HT1080 (cell line): ENCODE data around the gene DROSHA. TPM values are rescaled to one million over a fixed set of nuclear protein-coding genes. Genes with fewer than 3 reads are reported as not detected.
A peak's percentile ranks its signal among the peaks of the same experiment; 100 is the strongest.

Source experiments
- DNase-seq: peaks from one replicate; pipeline ENCODE4 v3.0.0-alpha.2; 2015; ENCODE audit warnings: low read depth
- total RNA-seq: library from RNA; depleted of rRNA; stranded (reverse); fragments of >200 nt; shearing (Covaris generic); gene quantifications from 2 replicates; pipeline ENCODE4 v1.2.3, GENCODE V29; 2014

DROSHA gene
- total RNA-seq, 1 experiment from 2014 or later: 88.3 TPM

DNA sequence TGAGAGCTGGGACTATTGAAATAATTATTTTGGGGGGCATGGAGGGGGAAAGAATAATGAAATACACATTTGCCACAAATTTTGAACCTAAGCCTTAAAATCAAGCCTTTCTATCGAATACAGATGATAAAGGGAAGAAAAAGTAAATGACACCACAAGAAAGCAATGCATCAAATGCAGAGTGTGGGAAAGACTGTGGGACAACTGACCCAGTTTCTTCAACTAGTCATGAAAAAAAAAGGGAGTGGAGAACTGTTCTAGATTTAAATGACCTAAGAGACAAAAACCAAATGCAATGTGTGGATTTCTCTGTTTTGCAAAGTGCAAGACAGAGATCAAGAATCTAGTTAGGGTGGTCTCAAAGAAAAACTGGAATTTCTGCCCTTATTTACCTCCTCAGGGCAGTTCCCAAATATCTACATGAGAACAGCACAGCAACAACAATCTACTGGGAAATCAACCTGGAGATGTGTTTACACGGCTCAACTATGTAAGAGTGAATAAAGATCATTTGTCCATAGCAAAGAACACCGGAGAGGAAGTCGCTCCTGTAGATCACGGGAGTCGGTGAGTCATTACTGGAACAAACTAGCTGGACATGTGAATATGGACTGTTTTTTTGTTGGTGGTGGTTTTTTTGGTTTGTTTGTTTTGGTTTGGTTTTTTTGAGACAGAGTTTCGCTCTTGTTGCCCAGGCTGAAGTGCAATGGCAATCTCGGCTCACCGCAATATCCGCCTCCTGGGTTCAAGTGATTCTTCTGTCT lies 145.9 kb downstream of the DROSHA start:
- peak; percentile 78 for DNase-seq

DNA sequence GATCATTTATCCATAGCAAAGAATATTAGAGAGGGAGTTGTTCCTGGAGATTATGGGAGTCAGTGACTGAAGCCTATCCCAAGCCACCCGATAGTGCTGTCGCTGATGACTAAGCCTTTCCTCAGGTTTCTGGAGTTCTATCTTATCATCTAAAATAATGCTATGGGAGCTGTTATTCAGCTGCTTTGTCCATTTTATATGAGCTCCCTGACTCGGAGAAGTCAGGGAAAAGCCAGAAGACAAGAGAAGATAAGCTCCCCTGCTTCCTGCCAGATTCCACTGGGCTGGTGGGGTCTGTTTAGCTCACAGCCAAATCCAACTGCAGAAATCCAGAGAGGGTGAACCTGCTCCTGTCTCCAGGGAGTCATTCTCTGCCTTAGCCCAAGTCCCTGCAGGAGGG lies 148.2 kb downstream of the DROSHA start:
- peak; percentile 11 for DNase-seq

DNA sequence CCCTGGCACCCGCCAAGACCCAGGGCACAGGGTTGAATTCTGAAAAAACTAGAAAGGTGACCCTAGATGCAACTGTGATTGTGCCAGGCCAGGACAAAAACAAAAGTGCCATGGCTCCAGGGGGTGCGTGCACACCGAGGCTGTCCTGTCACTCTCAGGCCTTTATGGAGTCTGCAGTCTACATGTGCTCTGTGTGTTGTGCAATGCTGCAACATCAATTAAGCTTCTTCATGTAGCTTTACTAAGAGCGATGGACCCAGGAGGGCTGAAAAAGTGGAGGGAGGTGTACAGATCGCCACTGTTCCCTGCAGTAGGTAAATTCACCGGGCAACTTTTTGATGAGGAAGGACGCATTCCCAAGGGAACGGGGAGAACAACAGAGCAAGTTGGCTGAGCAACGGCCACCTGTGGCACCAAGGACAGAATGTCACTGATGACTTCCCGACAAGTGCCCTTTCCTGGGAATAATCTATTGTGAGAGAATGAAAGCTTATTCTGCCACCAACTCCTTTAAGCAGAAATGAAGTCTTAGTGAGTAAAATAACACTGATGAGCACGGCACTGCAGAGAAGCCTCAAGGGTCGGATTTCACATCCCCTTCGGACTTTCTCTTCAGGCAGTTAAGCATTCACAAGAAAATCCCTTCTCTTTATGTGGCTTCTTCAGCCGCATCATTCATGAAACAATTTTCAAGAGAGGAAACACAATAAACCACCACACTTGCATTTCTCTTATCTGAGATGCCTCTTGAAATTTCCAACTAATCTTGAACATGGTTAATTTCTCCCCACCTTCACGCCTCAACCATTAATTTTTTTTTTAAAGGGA lies 149.6 kb downstream of the DROSHA start:
- DNase-seq: no peak

DNA sequence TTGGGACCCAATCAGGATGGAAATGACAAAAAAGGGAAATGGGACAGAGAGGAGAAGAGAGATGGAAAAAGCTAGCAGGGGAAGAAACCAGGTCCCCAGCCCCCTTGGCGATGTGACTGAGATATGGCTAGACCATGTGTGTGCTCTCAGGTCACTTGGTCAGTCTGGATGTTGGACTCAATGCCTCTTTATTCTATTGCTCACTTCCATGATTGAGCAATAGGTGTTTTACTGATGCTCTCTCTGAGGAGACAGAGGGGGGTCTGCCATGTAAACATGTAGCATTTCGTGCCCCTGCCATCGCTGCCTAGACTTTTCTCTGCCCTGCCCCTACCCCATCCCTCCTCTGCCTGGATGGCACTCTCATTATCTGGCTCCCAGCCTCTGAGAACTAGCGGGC lies 150.6 kb downstream of the DROSHA start:
- no peak for DNase-seq

DNA sequence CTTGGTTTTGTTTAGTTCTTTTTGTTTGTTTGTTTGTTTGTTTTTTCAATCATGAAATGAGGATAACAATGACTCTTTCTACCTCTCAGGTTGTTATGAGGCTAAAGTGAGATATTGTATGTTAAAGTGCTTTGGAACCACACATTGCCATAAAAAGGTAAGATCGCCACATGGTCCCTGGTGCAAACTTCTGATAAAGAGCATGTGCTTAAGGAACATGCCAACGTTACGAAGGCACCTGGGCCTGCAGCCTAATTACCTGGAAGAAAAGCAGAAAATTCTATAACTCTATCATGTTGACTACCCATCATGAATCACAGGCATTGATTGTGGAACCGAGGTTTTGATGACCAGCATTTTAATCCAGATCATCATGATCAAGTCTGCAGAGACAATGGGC lies 151.8 kb downstream of the DROSHA start:
- DNase-seq: no peak

DNA sequence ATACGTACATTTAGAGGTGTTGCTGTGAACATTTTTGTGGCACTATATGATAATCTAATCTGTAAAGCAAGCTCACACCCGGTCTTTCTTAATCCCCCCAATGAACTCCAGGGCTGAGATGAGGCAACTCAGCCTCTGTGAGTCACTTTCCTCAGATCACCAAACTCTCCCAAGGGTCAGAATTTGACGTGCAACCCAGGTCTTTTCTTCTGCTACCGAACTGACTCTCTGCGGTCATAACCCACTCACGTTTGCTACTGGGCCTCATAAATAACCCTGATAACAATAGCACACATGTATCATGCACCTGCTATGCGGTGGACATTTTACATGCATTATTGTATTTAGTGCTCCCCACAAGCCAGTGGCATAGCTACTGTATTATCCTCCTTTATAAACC lies 153.1 kb downstream of the DROSHA start:
- no peak for DNase-seq

DNA sequence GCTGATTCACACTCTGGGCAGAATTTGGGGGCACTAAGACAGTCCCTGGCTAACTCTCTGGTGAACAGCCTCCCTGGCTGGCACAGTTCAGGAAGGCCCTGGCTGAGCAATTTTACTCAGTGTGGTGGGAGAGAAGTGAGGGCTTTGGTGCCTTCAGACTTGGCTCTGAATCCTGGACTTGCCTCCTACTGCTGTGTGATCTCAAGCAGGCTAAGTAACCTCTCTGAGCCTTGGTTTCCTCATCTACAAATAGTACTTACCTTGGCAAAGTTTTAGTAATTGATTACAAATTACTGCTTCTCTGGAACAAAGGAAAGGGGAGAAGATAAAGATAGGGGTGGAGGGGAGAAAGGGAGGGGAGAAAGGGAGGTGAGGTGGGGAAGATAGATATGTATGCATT lies 153.8 kb downstream of the DROSHA start:
- no peak for DNase-seq

DNA sequence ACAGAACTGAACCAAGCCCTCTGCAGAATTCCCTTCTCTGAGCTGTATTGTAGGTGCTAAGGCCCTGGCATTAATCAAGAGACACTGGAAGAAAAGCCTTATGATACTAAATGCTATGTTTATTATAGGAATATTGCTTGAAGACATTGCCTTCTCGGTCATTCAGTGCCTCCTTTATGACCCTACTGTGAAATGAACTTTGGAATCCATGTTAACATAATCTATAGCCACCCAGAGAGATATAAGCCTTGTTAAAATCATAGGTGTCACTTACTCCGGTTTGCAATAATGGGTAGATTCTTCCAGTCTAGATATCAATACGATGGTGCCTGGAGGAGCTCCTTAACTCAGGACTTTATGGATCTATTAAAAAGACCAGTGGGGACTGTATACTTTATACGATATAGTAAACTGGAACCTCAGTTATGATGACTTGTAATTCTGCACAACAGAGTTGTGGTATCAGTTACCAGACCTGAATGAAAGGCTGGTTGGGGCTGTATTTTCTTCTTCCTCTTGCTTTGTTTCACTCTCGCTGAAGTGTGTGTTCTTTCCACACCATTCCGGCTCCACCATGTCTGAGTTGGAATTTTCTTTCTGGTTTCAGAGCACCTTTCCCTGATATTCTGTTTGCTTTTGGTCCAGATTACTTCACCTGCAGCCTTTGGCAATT lies 154.5 kb downstream of the DROSHA start:
- DNase-seq: no peak

DNA sequence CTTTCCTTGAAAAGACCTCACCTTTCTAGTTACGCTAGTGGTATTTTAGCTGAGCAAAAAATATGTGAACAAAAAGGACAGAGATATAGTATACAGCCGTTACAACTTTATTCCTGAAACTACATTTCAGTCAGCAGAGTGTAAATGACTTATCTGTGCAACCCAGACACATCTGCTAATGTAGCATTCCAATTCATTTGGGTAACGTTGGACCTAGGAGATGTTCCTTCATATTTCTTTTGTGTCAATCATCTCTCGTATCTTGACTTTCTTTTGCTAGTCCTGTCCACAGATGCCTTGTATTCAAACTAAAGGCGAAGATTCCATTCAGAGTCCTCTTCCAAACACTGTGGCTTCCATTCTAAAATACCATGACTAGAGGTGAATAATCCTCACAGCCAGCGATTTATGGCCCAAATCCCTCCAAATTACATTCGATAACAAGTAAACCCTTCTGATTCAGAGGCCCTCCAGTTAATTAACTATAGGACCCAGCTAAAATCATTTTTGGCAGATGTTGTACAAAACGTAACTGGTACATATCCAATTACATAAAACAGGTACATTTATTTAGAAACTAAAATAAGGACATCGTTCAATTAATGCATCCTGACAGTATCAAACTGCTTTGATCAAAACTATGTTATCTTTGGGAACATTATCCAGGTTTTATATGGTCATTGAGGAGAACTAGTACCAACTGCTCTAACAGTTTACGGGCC lies 155.7 kb downstream of the DROSHA start:
- no peak for DNase-seq

DNA sequence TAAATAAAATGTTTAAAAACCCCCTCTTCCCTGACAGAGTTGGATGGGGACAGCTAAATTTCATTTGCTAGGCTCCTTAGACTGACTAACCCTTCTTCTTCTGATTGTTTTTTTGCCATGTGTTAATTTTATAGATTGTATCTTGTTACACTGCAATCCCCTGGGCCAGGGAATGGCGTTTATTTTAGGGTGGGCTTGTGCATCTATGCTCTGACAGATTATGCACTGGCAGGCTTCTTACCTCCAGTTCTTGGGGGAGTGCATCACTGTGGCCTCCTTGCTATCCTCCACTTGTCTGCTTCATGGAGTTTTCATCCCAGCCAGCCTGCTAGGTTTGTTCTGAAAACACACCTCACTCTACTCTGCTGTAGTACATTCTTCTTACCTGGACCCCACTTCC lies 159.8 kb downstream of the DROSHA start:
- no peak for DNase-seq

DNA sequence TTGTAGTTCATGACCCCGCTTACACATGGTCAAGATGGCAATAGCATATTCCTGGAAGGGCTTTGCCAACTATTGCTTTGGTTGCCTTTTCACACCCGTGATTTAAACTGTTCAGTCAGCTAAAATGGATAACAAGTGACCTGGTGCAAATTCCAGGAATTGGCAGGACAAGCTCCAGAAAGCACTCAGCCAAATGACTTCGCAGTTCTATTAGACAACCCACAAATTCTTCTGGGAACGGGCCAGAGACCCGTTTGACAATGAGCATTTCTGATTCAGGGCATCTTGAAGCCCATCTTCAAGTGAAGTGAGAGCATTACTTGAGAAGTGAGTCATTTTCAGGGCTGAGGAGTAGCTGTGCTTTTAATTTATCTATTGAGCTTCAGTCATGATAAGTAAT lies 165.0 kb downstream of the DROSHA start:
- DNase-seq: no peak

DNA sequence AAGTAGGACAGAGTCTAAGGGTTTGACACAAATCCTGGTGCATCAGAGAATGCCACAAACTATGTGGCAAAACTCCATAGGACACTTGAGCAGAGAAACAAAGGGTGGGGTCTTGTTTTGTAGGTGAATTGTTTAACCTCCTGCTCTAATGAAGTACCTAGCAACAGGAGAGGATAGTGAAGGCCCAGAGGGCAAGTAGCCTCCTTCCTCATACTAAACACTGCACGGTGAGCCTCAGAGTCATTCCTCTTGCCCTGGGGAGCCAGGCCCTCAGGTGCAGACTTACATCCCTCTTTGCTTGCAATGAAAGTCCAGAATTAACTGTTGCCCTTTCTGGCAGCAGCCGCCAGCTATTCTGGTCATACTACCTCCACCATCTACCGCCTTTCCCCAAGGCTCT lies 166.1 kb downstream of the DROSHA start:
- DNase-seq: no peak

DNA sequence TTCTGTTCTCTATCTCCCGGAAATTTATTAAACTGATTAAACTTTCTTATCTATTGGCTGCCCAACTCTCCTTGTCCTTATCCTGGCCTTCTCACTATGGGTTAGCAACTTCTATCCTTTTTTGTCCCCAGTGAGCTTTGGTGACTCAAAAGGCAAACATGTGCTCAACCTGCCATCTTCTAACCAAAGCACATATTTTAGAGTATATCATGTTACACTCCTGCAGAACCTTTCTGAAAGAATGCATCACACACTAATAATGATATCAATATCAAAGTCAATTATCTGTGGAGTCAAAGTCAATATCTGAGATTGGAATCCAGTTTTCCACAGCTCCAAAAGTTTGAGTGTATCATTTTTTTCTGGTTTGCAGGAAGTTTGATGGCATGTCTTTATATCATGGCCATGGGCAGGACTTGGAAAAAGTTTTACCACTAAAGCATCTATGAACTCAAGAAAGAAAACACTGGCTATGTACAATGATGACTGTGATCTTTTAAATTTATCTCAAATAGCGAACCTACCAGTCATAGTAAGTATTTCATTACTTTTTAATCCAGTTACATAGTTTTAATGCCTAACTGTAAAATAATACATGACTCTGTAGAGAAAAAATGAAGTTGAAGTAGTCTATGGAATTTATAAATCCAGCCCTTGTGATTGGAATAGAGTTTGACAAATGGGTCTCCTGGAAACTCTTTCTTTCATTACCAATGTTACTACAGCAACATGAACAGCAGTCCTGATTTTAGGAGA lies 166.8 kb downstream of the DROSHA start:
- DNase-seq: peak; percentile 34

DNA sequence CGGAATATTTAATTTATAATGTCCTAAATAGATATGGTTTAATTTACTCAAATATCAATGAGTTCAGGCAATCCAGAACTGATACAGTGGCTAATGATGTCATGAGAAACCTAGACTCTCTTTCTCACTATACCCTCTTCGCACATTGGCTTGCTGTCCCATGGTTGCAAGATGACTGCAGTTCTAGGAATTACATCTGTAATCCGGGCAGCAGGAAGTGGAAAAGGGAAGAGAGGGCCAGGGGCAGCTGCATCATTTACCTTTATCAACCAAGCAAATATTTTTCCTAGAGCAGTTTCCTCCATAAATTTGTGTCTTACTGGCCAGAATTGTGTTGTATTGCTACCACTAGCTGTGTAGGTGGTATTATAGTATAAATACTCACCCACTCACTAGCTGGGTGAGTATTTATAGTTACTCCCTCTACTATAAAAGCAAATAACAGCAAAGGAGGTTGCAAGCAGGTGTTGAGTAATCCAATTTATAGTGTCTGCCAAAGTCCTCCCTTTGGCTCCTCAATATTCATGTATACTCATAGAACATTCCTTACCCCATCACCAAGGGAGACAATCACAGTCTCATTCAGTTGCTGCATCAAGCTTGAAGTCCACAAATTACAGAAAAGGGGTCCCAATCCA lies 168.8 kb downstream of the DROSHA start:
- no peak for DNase-seq

DNA sequence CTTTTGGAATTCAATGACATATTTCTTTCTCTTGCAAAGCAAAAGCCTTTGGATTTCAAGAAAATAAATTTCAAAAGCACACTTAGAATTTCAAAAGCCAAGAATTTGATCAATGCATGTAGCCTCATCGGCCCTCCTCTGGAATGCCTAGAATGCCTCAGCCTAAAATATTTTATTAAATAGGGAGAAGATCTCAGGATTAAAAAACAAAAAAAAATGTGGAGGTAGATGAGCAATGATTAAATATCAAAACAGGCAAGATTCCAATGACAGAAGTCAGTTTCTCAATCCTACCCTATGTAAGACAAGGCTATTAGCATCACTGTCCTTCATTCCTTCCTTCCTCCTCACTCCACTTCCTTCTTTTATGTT lies 169.4 kb downstream of the DROSHA start:
- no peak for DNase-seq

DNA sequence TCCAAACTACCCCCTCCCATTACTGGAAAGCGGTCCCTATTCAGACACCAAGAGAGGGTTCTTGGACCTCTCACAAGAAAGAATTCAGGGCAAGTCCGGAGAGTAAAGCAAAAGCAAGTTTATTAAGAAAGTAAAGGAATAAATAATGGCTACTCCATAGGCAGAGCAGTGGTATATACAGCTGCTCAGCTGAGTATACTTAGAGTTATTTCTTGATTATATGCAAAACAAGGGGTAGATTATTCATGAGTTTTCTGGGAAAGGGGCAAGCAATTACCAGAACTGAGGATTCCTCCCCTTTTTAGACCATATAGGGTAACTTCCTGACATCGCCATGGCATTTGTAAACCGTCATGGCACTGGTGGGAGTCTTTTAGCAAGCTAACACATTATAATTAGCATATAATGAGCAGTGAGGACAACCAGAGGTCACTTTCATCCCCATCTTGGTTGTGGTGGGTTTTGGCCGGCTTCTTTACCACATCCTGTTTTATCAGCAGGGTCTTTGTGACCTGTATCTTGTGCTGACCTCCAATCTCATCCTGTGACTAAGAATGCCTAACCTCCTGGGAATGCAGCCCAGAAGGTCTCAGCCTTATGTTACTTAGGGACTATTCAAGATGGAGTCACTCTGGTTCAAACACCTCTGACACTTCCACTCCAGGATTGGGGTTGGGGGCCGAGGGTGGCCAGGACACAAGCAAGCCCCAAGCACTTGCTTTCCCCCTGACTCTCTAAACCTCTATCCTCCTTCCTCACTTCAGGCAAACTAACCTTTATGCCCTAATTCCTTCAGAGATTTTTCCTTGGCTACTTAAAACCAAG lies 170.0 kb downstream of the DROSHA start:
- peak; percentile 67 for DNase-seq

DNA sequence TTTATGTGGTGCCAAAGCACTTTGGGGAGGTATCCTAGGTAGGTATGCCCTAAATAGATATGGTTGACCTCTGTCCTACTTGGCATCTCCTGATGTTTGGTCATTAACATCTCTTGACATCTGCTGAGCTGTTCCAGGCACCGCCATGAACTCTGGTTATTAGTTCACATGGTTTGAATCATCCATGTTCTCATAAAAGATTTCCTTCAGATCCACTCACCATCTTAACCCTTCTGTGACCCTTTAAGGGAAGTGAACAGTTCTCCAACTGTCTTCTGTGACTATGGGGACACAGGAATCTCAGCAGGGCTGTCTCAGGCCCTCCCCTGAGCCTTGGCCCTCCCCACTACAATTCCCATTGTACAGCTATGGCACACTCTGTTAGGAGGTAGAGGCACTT lies 170.7 kb downstream of the DROSHA start:
- DNase-seq: peak; percentile 76

DNA sequence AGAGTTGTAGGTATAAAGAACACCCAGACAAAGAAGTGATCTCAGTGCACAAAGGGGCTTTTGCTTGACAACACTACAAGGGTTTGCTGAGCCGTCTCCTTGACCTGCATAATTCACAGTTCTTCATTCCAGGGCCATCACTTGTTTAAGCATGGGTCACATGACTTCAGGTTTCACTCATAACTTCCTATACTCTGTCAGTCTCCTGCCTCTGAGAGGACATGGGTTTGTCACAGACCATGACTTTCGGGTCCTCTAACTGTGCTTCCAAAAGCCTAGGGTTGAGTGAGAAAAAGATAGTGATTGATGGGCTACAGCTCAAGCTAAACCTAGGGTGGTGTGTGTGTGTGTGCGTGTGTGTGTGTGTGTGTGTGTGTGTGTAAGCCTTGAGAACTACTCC lies 172.1 kb downstream of the DROSHA start:
- no peak for DNase-seq

DNA sequence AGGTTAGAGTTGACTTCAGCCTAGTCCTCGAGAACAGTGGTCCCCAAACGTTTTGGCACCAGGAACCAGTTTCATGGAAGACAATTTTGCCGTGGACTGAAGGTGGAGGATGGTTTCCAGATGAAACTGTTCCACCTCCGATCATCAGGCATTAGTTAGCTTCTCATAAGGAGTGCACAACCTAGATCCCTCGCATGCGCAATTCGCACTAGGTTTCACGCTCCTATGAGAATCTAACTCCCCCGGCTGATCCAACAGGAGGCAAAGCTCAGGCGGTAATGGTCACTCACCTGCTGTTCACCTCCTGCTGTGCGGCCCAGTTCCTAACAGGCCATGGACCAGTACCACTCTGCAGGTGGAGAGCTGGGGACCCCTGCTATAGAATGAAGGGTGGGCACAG lies 174.9 kb downstream of the DROSHA start:
- no peak for DNase-seq

DNA sequence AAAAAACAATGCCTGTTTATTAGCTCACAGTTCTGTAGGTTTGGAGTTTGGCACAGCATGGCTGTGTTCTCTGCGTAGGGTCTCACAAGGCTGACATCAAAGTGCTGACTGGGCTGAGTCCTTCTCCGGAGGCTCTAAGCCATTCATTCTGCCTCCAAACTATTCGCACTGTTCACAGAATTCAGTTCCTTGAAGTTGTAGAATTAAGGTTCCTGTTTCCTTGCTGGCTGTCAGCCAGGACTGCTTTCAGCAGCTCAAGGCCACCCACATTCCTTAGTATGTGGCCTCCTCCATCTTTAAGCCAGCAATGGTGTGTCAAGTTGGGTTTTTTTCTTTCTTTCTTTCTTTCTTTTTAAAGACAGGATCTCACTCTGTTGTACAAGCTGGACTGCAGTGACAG lies 176.6 kb downstream of the DROSHA start:
- DNase-seq: no peak
